ENCODE data around the gene SGMS2. TPM values are rescaled to one million over a fixed set of nuclear protein-coding genes. Genes with fewer than 3 reads are reported as not detected.
"Not testable (repeated sequence)": the region's sequence is repeated elsewhere in the genome, so short reads cannot be mapped to it uniquely, and the experiment has no call there.

The SGMS2 gene
- polyA plus RNA-seq, 3 donors = 20.8 to 32.7 (median 23.0) TPM

DNA sequence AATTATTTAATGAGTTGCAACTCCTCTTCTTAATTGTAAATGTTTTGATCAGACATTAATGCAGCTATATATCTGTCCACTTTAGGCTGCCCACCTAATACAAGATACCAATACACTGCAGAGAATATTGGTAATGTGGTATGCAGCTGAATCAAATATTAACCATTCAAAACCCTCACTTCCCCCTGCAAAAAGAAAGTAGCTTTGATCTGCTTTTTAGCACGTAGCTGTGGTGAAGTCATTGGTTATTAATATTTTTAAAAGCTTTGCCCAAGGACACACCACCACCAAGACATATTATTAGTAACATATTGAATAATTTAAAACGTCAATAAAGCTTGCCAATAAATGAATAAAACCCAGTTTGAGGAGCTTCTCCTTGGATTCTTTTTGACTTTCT lies 78.0 kb downstream of the SGMS2 start:
- Histone ChIP-seq H3K4me1 (ENCODE audit: control insufficient read depth in 1 of 2, insufficient read depth in 2 of 2, low read length in 2 of 2) (no peaks in the 10 kb centered on the region), H3K4me3 (replicated peaks in 1 of 3; ENCODE audit: low read depth in 2 of 3, low read length in 3 of 3) (no peak overlapping the region), H3K9ac (ENCODE audit: insufficient read depth, low read length, poor library complexity, severe bottlenecking) (no peak overlapping the region), H4K20me1 (ENCODE audit: insufficient read depth, low read length) (peaks cover 56% of the 10 kb centered on the region), H3K79me2 (ENCODE audit: insufficient read depth, low read length) (peaks cover 4% of the 10 kb centered on the region), H3K36me3 (replicated peaks in 1 of 2; ENCODE audit: control insufficient read depth in 1 of 2, insufficient read depth in 2 of 2, low read length in 2 of 2) (peaks cover 49 to 100% of the 10 kb centered on the region in 2 donors), H3K27ac (ENCODE audit: low read depth in 1 of 2, low read length in 2 of 2) (no peak overlapping the region), H3K27me3 (ENCODE audit: control insufficient read depth in 2 of 2, insufficient read depth in 2 of 2, low read length in 2 of 2) (no peaks in the 10 kb centered on the region), H3K9me3 (replicated peaks in 1 of 2; ENCODE audit: control insufficient read depth in 1 of 2, insufficient read depth in 1 of 2, low read length in 2 of 2) (no peaks in the 10 kb centered on the region), H3K4me2 (replicated peaks; ENCODE audit: extremely low read depth, low read length, poor library complexity, severe bottlenecking) (no peak overlapping the region), H2AFZ (ENCODE audit: insufficient read depth, low read depth, low read length, poor library complexity, severe bottlenecking) (no peak overlapping the region)
- intact Hi-C loops (cut with micrococcal nuclease) = no loop called here
- H3K4me1 Mint-ChIP-seq = peaks cover 2% of the 10 kb centered on the region
- H3K27me3 Mint-ChIP-seq (ENCODE audit: low read depth in 3 of 3) = no peaks in the 10 kb centered on the region
- no peak overlapping the region for H3K4me3 Mint-ChIP-seq
- no peak overlapping the region for H3K27ac Mint-ChIP-seq
- no peak for DNase-seq
- peaks cover 67 to 84% of the 10 kb centered on the region in 2 donors for H3K36me3 Mint-ChIP-seq
- TF ChIP-seq, protein P1, sequence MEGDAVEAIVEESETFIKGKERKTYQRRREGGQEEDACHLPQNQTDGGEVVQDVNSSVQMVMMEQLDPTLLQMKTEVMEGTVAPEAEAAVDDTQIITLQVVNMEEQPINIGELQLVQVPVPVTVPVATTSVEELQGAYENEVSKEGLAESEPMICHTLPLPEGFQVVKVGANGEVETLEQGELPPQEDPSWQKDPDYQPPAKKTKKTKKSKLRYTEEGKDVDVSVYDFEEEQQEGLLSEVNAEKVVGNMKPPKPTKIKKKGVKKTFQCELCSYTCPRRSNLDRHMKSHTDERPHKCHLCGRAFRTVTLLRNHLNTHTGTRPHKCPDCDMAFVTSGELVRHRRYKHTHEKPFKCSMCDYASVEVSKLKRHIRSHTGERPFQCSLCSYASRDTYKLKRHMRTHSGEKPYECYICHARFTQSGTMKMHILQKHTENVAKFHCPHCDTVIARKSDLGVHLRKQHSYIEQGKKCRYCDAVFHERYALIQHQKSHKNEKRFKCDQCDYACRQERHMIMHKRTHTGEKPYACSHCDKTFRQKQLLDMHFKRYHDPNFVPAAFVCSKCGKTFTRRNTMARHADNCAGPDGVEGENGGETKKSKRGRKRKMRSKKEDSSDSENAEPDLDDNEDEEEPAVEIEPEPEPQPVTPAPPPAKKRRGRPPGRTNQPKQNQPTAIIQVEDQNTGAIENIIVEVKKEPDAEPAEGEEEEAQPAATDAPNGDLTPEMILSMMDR (IDR thresholded peaks at IDR 0.05) = no peak
- WGBS (ENCODE audit: insufficient coverage) = no CpG with 5 or more reads among the region's 2 CpGs
- H3K9me3 Mint-ChIP-seq = peaks cover 2 to 9% (median 5%) of the 10 kb centered on the region in 7 donors

DNA sequence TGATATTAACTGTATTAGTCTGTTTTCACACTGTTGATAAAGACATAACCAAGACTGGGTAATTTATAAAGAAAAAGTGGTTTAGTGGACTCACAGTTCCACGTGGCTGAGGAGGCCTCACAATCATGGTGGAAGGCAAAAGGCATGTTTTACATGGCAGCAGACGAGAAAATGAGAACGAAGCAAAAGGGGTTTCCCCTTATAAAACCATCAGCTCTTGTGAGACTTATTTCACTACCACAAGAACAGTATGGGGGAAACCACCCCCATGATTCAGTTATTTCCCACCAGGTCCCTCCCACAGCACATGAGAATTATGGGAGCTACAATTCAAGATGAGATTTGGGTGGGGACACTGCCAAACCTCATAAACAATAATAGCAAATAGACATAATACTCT lies 80.3 kb downstream of the SGMS2 start:
- H3K4me3 ChIP-seq (replicated peaks in 1 of 3; ENCODE audit: low read depth in 2 of 3, low read length in 3 of 3); H3K9ac ChIP-seq (ENCODE audit: insufficient read depth, low read length, poor library complexity, severe bottlenecking); H3K9me3 ChIP-seq (replicated peaks in 1 of 2; ENCODE audit: control insufficient read depth in 1 of 2, insufficient read depth in 1 of 2, low read length in 2 of 2); DNase-seq; H3K4me3 Mint-ChIP-seq; H3K27ac Mint-ChIP-seq; H3K79me2 ChIP-seq (ENCODE audit: insufficient read depth, low read length); H3K27me3 ChIP-seq (ENCODE audit: control insufficient read depth in 2 of 2, insufficient read depth in 2 of 2, low read length in 2 of 2); H3K27me3 Mint-ChIP-seq (ENCODE audit: low read depth in 3 of 3); intact Hi-C loops (cut with micrococcal nuclease); H3K4me1 ChIP-seq (ENCODE audit: control insufficient read depth in 1 of 2, insufficient read depth in 2 of 2, low read length in 2 of 2); H3K27ac ChIP-seq (ENCODE audit: low read depth in 1 of 2, low read length in 2 of 2); H3K4me2 ChIP-seq (replicated peaks; ENCODE audit: extremely low read depth, low read length, poor library complexity, severe bottlenecking); H3K9me3 Mint-ChIP-seq; H2AFZ ChIP-seq (ENCODE audit: insufficient read depth, low read depth, low read length, poor library complexity, severe bottlenecking); H3K4me1 Mint-ChIP-seq: not testable (repeated sequence)
- H3K36me3 ChIP-seq (replicated peaks in 1 of 2; ENCODE audit: control insufficient read depth in 1 of 2, insufficient read depth in 2 of 2, low read length in 2 of 2) = peaks cover 59 to 100% of the 10 kb centered on the region in 2 donors
- no CpG with 5 or more reads among the region's 3 CpGs for WGBS (ENCODE audit: insufficient coverage)
- peaks cover 49% of the 10 kb centered on the region for H4K20me1 ChIP-seq (ENCODE audit: insufficient read depth, low read length)
- H3K36me3 Mint-ChIP-seq = peaks cover 74 to 95% of the 10 kb centered on the region in 2 donors

Measured in CD14-positive monocyte (primary cell).